Osteoblast (primary cell): ENCODE measurements around the gene IFFO2. TPM values are rescaled to one million over a fixed set of nuclear protein-coding genes. Genes with fewer than 3 reads are reported as not detected.
A peak's percentile ranks its signal among the peaks of the same experiment; 100 is the strongest.

Experiments used
- DNase-seq: peaks from one replicate; pipeline ENCODE4 v3.0.0; 2011; ENCODE audit warnings: low spot score, mixed read lengths; ENCODE audit not compliant: insufficient read length; ENCODE audit errors: missing footprints
- H2AFZ ChIP-seq: 2 replicates; pipeline ENCODE4 v1.6.0; 2011; ENCODE audit warnings: mild to moderate bottlenecking, low read length
- H3K27ac ChIP-seq: 2 replicates; pipeline ENCODE4 v1.5.1; 2011; ENCODE audit warnings: mild to moderate bottlenecking, low read depth, low read length, moderate library complexity
- H3K27me3 ChIP-seq: 2 replicates; pipeline ENCODE4 v1.6.0; 2012; ENCODE audit warnings: mild to moderate bottlenecking, control low read depth, inconsistent platforms, low read length, moderate library complexity; ENCODE audit not compliant: insufficient read depth
- H3K36me3 ChIP-seq: 2 replicates; pipeline ENCODE4 v1.5.1; 2011; ENCODE audit warnings: mild to moderate bottlenecking, low read length, control low read depth, moderate library complexity; ENCODE audit not compliant: insufficient read depth
- H3K4me1 ChIP-seq: 2 replicates; pipeline ENCODE4 v1.5.1; 2011; ENCODE audit warnings: mild to moderate bottlenecking, low read length, control low read depth, moderate library complexity; ENCODE audit not compliant: insufficient read depth
- H3K4me2 ChIP-seq: 2 replicates; pipeline ENCODE4 v1.6.0; 2011; ENCODE audit warnings: mild to moderate bottlenecking, low read length; ENCODE audit not compliant: insufficient read depth
- H3K4me3 ChIP-seq: fragments of 200-600 bp; sonication (generic); 3 replicates; pipeline ENCODE4 v1.5.1; 2012; ENCODE audit warnings: mild to moderate bottlenecking, low read length, inconsistent platforms; ENCODE audit not compliant: insufficient read depth
- H3K79me2 ChIP-seq: 2 replicates; pipeline ENCODE4 v1.6.0; 2012; ENCODE audit warnings: mild to moderate bottlenecking, low read length, control low read depth, inconsistent platforms; ENCODE audit not compliant: insufficient read depth
- H3K9me3 ChIP-seq: 2 replicates; pipeline ENCODE4 v1.5.1; 2011; ENCODE audit warnings: low read depth, low read length, control low read depth
- H4K20me1 ChIP-seq: 2 replicates; pipeline ENCODE4 v1.6.0; 2012; ENCODE audit warnings: mild to moderate bottlenecking, low read length, control low read depth; ENCODE audit not compliant: insufficient read depth
- CTCF ChIP-seq: IDR thresholded peaks from 2 replicates; pipeline ENCODE4 v1.5.1; 2011; ENCODE audit warnings: mild to moderate bottlenecking, low read depth, low read length, moderate library complexity; ENCODE audit errors: extremely low read depth
- total RNA-seq: library from RNA; depleted of rRNA; stranded (reverse); fragments of >200 nt; gene quantifications from 2 replicates; pipeline ENCODE4 v1.2.3, GENCODE V29; 2012

IFFO2 gene
- total RNA-seq, 1 donor = 10.9 TPM

GRCh38 chr1:18970358-18970757 is 13.9 kb upstream of the IFFO2 start:
- TF ChIP-seq CTCF = no peak
- no peak for DNase-seq
- Histone ChIP-seq H3K36me3 (no peaks in the 10 kb centered on the region), H4K20me1 (no peaks in the 10 kb centered on the region), H3K79me2 (no peaks in the 10 kb centered on the region), H3K27ac (no peak overlapping the region), H2AFZ (no peak overlapping the region), H3K4me2 (no peak overlapping the region), H3K9me3 (no peaks in the 10 kb centered on the region), H3K27me3 (no peaks in the 10 kb centered on the region), H3K4me1 (peaks cover 11% of the 10 kb centered on the region), H3K4me3 (no peak overlapping the region)

GRCh38 chr1:18967066-18967690 is 10.7 kb upstream of the IFFO2 start:
- no peaks in the 10 kb centered on the region for H3K36me3 ChIP-seq
- no peaks in the 10 kb centered on the region for H3K9me3 ChIP-seq
- H2AFZ ChIP-seq = no peak overlapping the region
- no peak for DNase-seq
- no peaks in the 10 kb centered on the region for H4K20me1 ChIP-seq
- H3K4me2 ChIP-seq = no peak overlapping the region
- TF ChIP-seq CTCF = no peak
- no peak overlapping the region for H3K27ac ChIP-seq
- H3K27me3 ChIP-seq = no peaks in the 10 kb centered on the region
- no peak overlapping the region for H3K4me3 ChIP-seq
- H3K79me2 ChIP-seq = no peaks in the 10 kb centered on the region
- H3K4me1 ChIP-seq = peaks cover 9% of the 10 kb centered on the region

- Histone ChIP-seq H3K79me2 (no peaks in the 10 kb centered on the region), H4K20me1 (no peaks in the 10 kb centered on the region), H3K9me3 (no peaks in the 10 kb centered on the region), H3K27ac (no peak overlapping the region), H3K4me1 (peaks cover 9% of the 10 kb centered on the region), H2AFZ (peak overlapping the region; percentile 47), H3K36me3 (no peaks in the 10 kb centered on the region), H3K4me3 (no peak overlapping the region), H3K27me3 (peaks cover 1% of the 10 kb centered on the region), H3K4me2 (peak overlapping the region; percentile 23)
- no peak for TF ChIP-seq CTCF
- DNase-seq = no peak
Observed at GRCh38 chr1:18965206-18966173, 9.0 kb upstream of the IFFO2 start.

GRCh38 chr1:18963968-18964367 is 7.5 kb upstream of the IFFO2 start:
- Histone ChIP-seq H3K79me2 (no peaks in the 10 kb centered on the region), H4K20me1 (no peaks in the 10 kb centered on the region), H3K4me3 (no peak overlapping the region), H3K4me1 (peaks cover 9% of the 10 kb centered on the region), H3K27me3 (peaks cover 16% of the 10 kb centered on the region), H3K4me2 (no peak overlapping the region), H3K9me3 (no peaks in the 10 kb centered on the region), H2AFZ (no peak overlapping the region), H3K27ac (no peak overlapping the region), H3K36me3 (no peaks in the 10 kb centered on the region)
- DNase-seq = no peak
- no peak for TF ChIP-seq CTCF
